Omental fat pad (tissue), 4 donors: ENCODE data around the gene SLC48A1. TPM values are rescaled to one million over a fixed set of nuclear protein-coding genes. Genes with fewer than 3 reads are reported as not detected.
A peak's percentile ranks its signal among the peaks of the same experiment; 100 is the strongest.

Source experiments
- ATAC-seq: fragments of 150-250 bp; one replicate; pipeline ENCODE4 v1.9.1; 2016; ENCODE audit warnings: mild to moderate bottlenecking, moderate library complexity; ENCODE audit not compliant: low FRiP score
- DNase-seq: peaks from one replicate; pipeline ENCODE4 v3.0.0-alpha.2; 2019; ENCODE audit warnings: low spot score
- total RNA-seq, 4 donors: library from RNA; depleted of rRNA; stranded (reverse); fragments of >200 nt; gene quantifications; one replicate each; pipeline ENCODE4 v1.1.0, GENCODE V29; 2016
- TF ChIP-seq, protein P1 (sequence below), 3 donors: fragments of 450-650 bp; IDR thresholded peaks; one replicate each; pipeline ENCODE4 v1.5.1; 2016 to 2017; ENCODE audit warnings: antibody characterized with exemption in 3 of 3, mild to moderate bottlenecking in 3 of 3, moderate library complexity in 2 of 3

SLC48A1 gene
- total RNA-seq, 4 donors from 2014 or later: 27.6 to 50.3 (median 48.1) TPM

DNA sequence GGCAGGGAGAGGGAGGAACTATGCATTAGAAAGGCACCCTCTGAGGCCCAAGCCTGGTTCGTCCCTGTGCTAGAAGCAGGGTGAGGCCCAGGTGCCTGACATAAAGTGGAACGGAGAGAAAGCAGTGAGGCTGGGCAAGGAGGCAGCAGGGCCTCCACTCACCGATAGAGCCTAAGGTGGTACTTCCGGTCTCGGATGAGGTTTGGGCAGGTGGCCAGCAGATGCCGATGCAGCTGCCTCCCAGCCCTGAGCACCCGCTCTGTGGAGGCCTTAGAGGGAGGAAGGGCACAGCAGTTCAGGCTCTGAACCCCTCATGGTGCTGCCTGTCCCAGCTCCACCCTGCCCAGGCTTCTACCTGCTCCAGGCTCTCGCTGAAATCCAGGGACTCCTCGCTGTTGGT is 21.5 kb upstream of the SLC48A1 start:
- ATAC-seq (no peak), DNase-seq (no peak)
- TF ChIP-seq, protein P1, sequence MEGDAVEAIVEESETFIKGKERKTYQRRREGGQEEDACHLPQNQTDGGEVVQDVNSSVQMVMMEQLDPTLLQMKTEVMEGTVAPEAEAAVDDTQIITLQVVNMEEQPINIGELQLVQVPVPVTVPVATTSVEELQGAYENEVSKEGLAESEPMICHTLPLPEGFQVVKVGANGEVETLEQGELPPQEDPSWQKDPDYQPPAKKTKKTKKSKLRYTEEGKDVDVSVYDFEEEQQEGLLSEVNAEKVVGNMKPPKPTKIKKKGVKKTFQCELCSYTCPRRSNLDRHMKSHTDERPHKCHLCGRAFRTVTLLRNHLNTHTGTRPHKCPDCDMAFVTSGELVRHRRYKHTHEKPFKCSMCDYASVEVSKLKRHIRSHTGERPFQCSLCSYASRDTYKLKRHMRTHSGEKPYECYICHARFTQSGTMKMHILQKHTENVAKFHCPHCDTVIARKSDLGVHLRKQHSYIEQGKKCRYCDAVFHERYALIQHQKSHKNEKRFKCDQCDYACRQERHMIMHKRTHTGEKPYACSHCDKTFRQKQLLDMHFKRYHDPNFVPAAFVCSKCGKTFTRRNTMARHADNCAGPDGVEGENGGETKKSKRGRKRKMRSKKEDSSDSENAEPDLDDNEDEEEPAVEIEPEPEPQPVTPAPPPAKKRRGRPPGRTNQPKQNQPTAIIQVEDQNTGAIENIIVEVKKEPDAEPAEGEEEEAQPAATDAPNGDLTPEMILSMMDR (IDR thresholded peaks at IDR 0.05): no peak

DNA sequence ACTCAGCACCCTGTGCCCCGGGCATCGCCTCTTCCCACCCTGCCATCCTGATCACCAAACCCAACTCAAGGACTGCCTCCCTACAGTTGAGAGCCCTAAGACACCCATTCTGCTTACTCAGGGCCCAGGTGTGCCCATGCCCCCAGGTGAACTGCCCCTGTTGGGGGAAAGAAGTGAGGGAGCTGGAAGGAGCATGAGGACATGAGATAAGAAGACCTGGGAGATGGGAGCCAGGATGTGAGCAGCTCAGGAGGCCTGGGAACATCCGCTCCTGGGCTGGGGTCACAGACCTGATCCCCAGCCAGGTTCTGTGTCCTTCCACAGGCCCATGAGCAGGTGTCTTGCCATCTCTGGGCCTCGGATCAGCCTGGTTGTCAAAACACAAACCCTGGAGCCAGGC is 20.9 kb upstream of the SLC48A1 start:
- ATAC-seq (no peak), DNase-seq (no peak)
- TF ChIP-seq, protein P1 (IDR thresholded peaks at IDR 0.05): no peak

DNA sequence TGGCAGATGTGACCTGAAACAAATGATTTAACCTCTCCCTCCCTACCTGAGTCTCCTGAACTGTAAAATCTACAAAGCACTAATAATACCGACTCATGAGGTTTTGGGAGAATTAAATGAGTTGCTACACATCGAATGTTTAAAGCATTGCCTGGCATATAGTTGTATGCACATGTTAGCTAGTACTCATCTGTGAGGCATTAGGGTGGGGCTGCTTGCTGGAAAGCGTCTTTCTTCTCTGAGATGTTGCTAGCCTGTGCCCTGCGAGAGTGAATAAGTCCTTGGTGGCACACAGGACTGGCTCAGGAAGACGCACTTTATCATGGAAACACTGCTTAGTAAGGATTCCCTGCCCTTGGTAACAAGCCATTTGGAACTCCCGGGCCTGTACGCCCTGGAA is 20.5 kb upstream of the SLC48A1 start:
- ATAC-seq (peak; percentile 53), DNase-seq (no peak)
- TF ChIP-seq, protein P1 (IDR thresholded peaks at IDR 0.05): no peak

DNA sequence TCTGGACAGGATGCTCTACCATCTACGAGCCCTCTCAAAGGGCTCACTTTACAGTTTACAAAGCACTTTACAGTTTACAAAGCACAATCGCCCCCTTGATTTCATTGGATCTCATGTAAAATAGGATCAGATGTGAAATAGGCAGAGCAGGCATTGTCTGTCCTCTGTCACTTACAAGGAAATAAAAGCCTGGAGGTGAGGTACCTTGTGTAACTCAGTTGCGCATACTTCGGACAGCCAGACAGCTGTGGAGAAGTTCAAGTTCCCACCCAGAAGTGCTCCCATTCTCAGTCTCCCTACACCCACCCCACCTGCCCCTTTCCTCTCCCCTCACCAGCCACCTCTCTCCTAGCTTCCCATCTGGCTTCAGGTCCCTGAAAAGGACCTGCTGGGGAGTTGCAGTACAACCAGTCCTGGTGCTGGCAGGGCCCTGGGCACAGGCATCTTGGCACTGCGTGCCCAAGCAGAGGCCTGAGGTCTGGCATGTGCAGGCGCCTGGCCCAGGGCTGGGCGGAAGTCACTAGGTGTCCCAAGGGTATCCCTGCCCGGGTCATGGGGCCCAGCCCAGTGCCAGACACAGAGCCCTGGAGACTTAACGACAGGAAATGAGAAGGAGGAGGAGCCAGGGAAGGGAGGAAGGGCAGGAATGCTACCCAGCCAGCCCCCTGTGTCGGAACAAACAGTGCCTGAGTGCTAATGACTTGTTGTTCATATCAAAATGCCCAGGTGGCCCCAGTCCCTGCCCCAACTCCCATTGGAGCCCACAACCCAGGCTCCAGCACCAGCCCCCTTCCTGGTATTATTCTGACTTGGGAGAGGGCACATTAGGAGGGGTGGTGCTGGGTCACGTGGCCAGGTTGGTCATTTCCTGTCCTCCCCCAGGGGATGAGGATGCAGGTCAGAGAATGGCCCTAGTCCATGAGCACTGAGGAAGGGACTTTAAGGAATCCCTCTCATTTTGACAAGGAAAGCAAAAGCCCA is 19.7 kb upstream of the SLC48A1 start:
- no peak for ATAC-seq
- TF ChIP-seq, protein P1 (IDR thresholded peaks at IDR 0.05): no peak
- no peak for DNase-seq

DNA sequence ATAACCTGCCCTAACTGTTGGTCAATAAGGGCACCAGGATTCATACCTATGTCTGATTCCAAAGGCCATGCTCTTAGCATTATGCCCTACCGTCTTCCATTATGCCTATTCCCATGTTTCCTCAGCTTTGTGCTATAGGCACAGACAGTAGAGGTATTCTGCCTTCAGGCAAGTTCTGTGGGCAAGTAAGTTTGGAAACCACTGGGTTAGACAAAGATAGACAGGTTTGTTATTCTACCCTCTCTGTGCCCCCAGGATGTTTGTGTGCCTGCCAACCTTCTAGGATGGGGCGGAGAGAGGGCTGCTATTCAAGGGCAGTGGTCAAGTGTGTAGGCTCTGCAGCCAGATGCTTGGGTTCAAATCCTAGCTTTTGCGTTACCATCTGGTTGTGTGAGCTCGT is 18.9 kb upstream of the SLC48A1 start:
- ATAC-seq (no peak), DNase-seq (no peak)
- TF ChIP-seq, protein P1 (IDR thresholded peaks at IDR 0.05): no peak

DNA sequence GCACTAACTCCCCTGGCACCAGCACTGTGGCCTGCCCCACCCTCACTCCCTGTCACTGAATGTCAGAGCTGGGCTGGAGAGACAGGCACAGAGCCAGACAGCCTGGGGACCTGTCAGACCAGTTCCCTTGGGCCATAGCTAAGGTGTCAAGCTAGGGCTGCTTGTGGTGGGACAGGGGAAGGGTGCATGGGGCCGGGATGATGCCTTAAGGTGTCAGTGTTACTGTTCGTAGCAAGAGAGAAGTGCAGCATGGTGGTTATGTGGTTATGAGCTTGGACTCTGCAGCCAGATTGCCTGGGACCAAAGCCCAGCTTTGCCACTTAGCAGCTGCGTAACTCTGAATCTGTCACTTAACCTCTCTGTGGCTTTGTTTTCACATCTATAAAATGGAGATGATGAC is 18.2 kb upstream of the SLC48A1 start:
- TF ChIP-seq, protein P1 (IDR thresholded peaks at IDR 0.05): no peak
- DNase-seq (no peak), ATAC-seq (no peak)
